HepG2 (cell line): ENCODE data around the gene CAPN3. TPM values are rescaled to one million over a fixed set of nuclear protein-coding genes. Genes with fewer than 3 reads are reported as not detected.

Source experiments
- ATAC-seq: fragments of 200-7000 bp; cut with Tn5 transposase; 3 replicates; pipeline ENCODE4 v1.9.1; 2020; ENCODE audit warnings: mild to moderate bottlenecking, moderate library complexity
- BruUV-seq: library from RNA; stranded (reverse); fragments of 400-500 nt; replicated peaks from 2 replicates; lab custom pipeline; 2021; lab: Mats Ljungman, UMichigan
- CTCF ChIA-PET: fragments of 300-600 bp; formaldehyde crosslinking; extraction: SDS; loops from one replicate; lab custom pipeline; 2021; ENCODE audit warnings: low total read pairs, inconsistent platforms, low intra/inter-chr PET ratio; lab: Yijun Ruan, JAX
- POLR2A ChIA-PET: fragments of 350-600 bp; sonication (Branson Sonifier 250); formaldehyde crosslinking; loops from one replicate; lab custom pipeline; 2020; ENCODE audit warnings: antibody characterized with exemption, inconsistent platforms; lab: Yijun Ruan, JAX
- DNase-seq: peaks from one replicate; pipeline ENCODE4 v3.0.0-alpha.2; 2015; ENCODE audit warnings: low spot score
- FAIRE-seq: peaks from 3 replicates; lab custom pipeline; 2011; peaks lifted over from hg19 to GRCh38; lab: Jason Lieb, UNC
- H2AFZ ChIP-seq: one replicate; pipeline ENCODE4 v1.6.1; 2011; ENCODE audit warnings: low read length, inconsistent platforms
- H3K27ac ChIP-seq: fragments of 300-600 bp; 3 replicates; pipeline ENCODE4 v1.8.0; 2011; ENCODE audit warnings: mixed run types, mild to moderate bottlenecking, mixed read lengths, low read length, inconsistent platforms; ENCODE audit not compliant: insufficient read depth; ENCODE audit errors: extremely low read length
- H3K27me3 ChIP-seq, 2 experiments: fragments of 200-600 bp in 1 of 2; 2 replicates in 1 of 2; 3 replicates in 1 of 2; pipeline versions ENCODE4 v1.6.0 to v1.8.0; 2011; ENCODE audit warnings: low read length in 2 of 2, mild to moderate bottlenecking in 2 of 2, moderate library complexity in 2 of 2, inconsistent platforms in 1 of 2; ENCODE audit not compliant: insufficient read depth in 2 of 2, control insufficient read depth in 1 of 2
- H3K36me3 ChIP-seq, 2 experiments: fragments of 200-600 bp in 1 of 2; replicated peaks in 1 of 2; 2 replicates in 1 of 2; 3 replicates in 1 of 2; pipeline versions ENCODE4 v1.5.1 to v1.8.0; 2011; ENCODE audit warnings: low read length in 2 of 2, inconsistent platforms in 1 of 2; ENCODE audit not compliant: insufficient read depth in 2 of 2, control insufficient read depth in 1 of 2
- H3K4me1 ChIP-seq: 2 replicates; pipeline ENCODE4 v1.5.1; 2012; ENCODE audit warnings: low read length, inconsistent platforms; ENCODE audit not compliant: insufficient read depth
- H3K4me2 ChIP-seq: 2 replicates; pipeline ENCODE4 v1.6.0; 2011; ENCODE audit warnings: low read depth, low read length, inconsistent platforms
- H3K4me3 ChIP-seq, 3 experiments: fragments of 200-600 bp in 1 of 3; sonication (generic), shearing (Covaris generic) in 1 of 3; replicated peaks in 1 of 3; 2 replicates each; pipeline ENCODE4 v1.5.1; 2011 to 2016; ENCODE audit warnings: low read length in 3 of 3, inconsistent platforms in 2 of 3, low read depth in 2 of 3, mild to moderate bottlenecking in 2 of 3, control low read depth in 1 of 3, mixed read lengths in 1 of 3; ENCODE audit not compliant: insufficient read depth in 1 of 3
- H3K79me2 ChIP-seq: one replicate; pipeline ENCODE4 v1.6.1; 2011; ENCODE audit warnings: low read length, inconsistent platforms; ENCODE audit not compliant: insufficient read depth
- H3K9ac ChIP-seq: 2 replicates; pipeline ENCODE4 v1.6.0; 2011; ENCODE audit warnings: mild to moderate bottlenecking, low read depth, low read length, inconsistent platforms; ENCODE audit not compliant: insufficient read depth
- H3K9me3 ChIP-seq: 2 replicates; pipeline ENCODE4 v1.5.1; 2012; ENCODE audit warnings: mild to moderate bottlenecking, low read length
- H4K20me1 ChIP-seq: 2 replicates; pipeline ENCODE4 v1.6.0; 2011; ENCODE audit warnings: inconsistent platforms, mild to moderate bottlenecking, low read length, moderate library complexity; ENCODE audit not compliant: insufficient read depth
- E2F5 ChIP-seq: sonication (generic); formaldehyde crosslinking; conservative IDR thresholded peaks from 2 replicates; pipeline ENCODE4 v1.4.0; 2020; ENCODE audit warnings: missing genetic modification reagents
- HNF1A ChIP-seq, 2 experiments: sonication (generic) in 1 of 2; formaldehyde crosslinking in 1 of 2; IDR thresholded peaks; 2 replicates each; pipeline versions ENCODE4 v1.4.0 to v1.6.1; 2016 to 2020; ENCODE audit warnings: borderline replicate concordance in 1 of 2, low read depth in 1 of 2, mild to moderate bottlenecking in 1 of 2, missing genetic modification reagents in 1 of 2
- IRF2 ChIP-seq: IDR thresholded peaks from 2 replicates; pipeline ENCODE4 v1.6.1; 2018; ENCODE audit warnings: missing genetic modification reagents, missing compliant biosample characterization
- KDM1A ChIP-seq: IDR thresholded peaks from 2 replicates; pipeline ENCODE4 v1.6.1; 2016; ENCODE audit warnings: missing compliant biosample characterization
- POLR2AphosphoS2 ChIP-seq: IDR thresholded peaks from 2 replicates; pipeline ENCODE4 v1.6.1; 2011; ENCODE audit warnings: low read depth, low read length, improper control_type of control experiment
- RCOR2 ChIP-seq: IDR thresholded peaks from 2 replicates; pipeline ENCODE4 v1.6.1; 2016; ENCODE audit warnings: missing biosample characterization, missing genetic modification reagents
- ZNF138 ChIP-seq: sonication (generic); formaldehyde crosslinking; IDR thresholded peaks from 2 replicates; pipeline ENCODE4 v1.5.0; 2020; ENCODE audit warnings: mild to moderate bottlenecking, low read depth, missing genetic modification reagents
- ZNF225 ChIP-seq: sonication (generic); formaldehyde crosslinking; IDR thresholded peaks from 2 replicates; pipeline ENCODE4 v1.4.0; 2020; ENCODE audit warnings: mild to moderate bottlenecking, missing genetic modification reagents
- ZNF335 ChIP-seq: sonication (generic); formaldehyde crosslinking; IDR thresholded peaks from 2 replicates; pipeline ENCODE4 v1.4.0; 2020; ENCODE audit warnings: missing genetic modification reagents
- ZNF432 ChIP-seq: sonication (generic); formaldehyde crosslinking; IDR thresholded peaks from 2 replicates; pipeline ENCODE4 v1.5.0; 2020; ENCODE audit warnings: missing genetic modification reagents, mild to moderate bottlenecking, borderline replicate concordance
- ZNF740 ChIP-seq: sonication (generic); formaldehyde crosslinking; IDR thresholded peaks from 2 replicates; pipeline ENCODE4 v1.4.0; 2020; ENCODE audit warnings: missing genetic modification reagents
- ZNF747 ChIP-seq: sonication (generic); formaldehyde crosslinking; IDR thresholded peaks from 2 replicates; pipeline ENCODE4 v1.8.1; 2023; ENCODE audit warnings: missing genetic modification reagents, mild to moderate bottlenecking, borderline replicate concordance
- WGBS: methylation state at CpG from one replicate; pipeline ENCODE4 v1.1.6; 2017; ENCODE audit warnings: low lambda C conversion rate; 5-methylcytosine and 5-hydroxymethylcytosine counted together
- in situ Hi-C: cut with HindIII; loops from 2 replicates; pipeline ENCODE4 v1.10.0; 2017; ENCODE audit warnings: low pct_unique_long_range_greater_than_20kb; ENCODE audit not compliant: extremely low pct_ligation_motif_present
- intact Hi-C: fragments of 100-400 bp; cut with micrococcal nuclease; formaldehyde crosslinking; loops from one replicate; pipeline ENCODE4 v1.10.0; 2022; ENCODE audit not compliant: unreplicated experiment
- polyA plus RNA-seq, 8 experiments: library from polyadenylated mRNA; depleted of rRNA in 3 of 8; stranded (reverse) in 7 of 8; unstranded in 1 of 8; fragments of >200 nt; fragmentation: Illumina TruSeq in 4 of 8; extraction: Trizol in 4 of 8; gene quantifications; 2 replicates each; pipeline versions ENCODE4 v1.2.1 to v1.2.3, GENCODE V29; 2011 to 2016; ENCODE audit warnings: low read depth in 4 of 8, missing spikeins in 1 of 8, mixed read lengths in 1 of 8; ENCODE audit not compliant: insufficient read depth in 1 of 8
- total RNA-seq, 5 experiments: library from RNA; depleted of rRNA; stranded (reverse); fragments of >200 nt; fragmentation: Illumina TruSeq; extraction: Trizol; gene quantifications; 2 replicates each; pipeline ENCODE4 v1.2.3, GENCODE V29; 2016; ENCODE audit warnings: low read depth in 1 of 5
- TF ChIP-seq, protein P1 (sequence below): sonication (generic); formaldehyde crosslinking; IDR thresholded peaks from 2 replicates; pipeline ENCODE4 v1.5.0; 2020; ENCODE audit warnings: mild to moderate bottlenecking, missing genetic modification reagents

Gene CAPN3
- total and polyA plus RNA-seq, 2 of the 13 experiments (the other 11 are each of a cell fraction or from before 2014, with no cell fraction given): 1.3 to 4.6 TPM

- intact Hi-C loops: loop anchor here (2.0 kb wide), 1 partner anchor 112 kb away; the partner anchor contains the start of genes GANC and TMEM87A
- no peak for ATAC-seq
- no peaks in the 10 kb centered on the region for H4K20me1 ChIP-seq
- H2AFZ ChIP-seq: no peak overlapping the region
- H3K9me3 ChIP-seq: no peaks in the 10 kb centered on the region
- no peak overlapping the region for H3K4me2 ChIP-seq
- WGBS: 78% methylated on average over 4 of the region's 4 CpGs
- no TSS peak for BruUV-seq
- in situ Hi-C loops: no loop called here
- no peak for FAIRE-seq
- ChIA-PET POLR2A (interaction anchor here (0.9 to 1.3 kb wide), 2 partner anchors 114 to 176 kb away, joined by 3 read pairs; partner anchors contain the start of gene VPS39), CTCF (no interaction called here)
- no peak overlapping the region for H3K4me3 ChIP-seq
- no peak overlapping the region for H3K27ac ChIP-seq
- H3K79me2 ChIP-seq: no peaks in the 10 kb centered on the region
- H3K9ac ChIP-seq: no peak overlapping the region
- no peak for TF ChIP-seq ZNF432
- no peak for TF ChIP-seq ZNF747
- TF ChIP-seq E2F5 (CRISPR knock-in tag): no peak
- TF ChIP-seq HNF1A (IDR thresholded peaks at IDR 0.05; ENCODE audit: low read depth): no peak
- TF ChIP-seq HNF1A (CRISPR knock-in tag; IDR thresholded peaks at IDR 0.05; ENCODE audit: borderline replicate concordance): no peak
- TF ChIP-seq IRF2 (CRISPR knock-in tag): no peak
- no peak for TF ChIP-seq ZNF138
- TF ChIP-seq ZNF225 (CRISPR knock-in tag): no peak
- no peak for TF ChIP-seq ZNF335 (CRISPR knock-in tag)
- no peak for TF ChIP-seq ZNF740 (CRISPR knock-in tag)
- TF ChIP-seq, protein P1, sequence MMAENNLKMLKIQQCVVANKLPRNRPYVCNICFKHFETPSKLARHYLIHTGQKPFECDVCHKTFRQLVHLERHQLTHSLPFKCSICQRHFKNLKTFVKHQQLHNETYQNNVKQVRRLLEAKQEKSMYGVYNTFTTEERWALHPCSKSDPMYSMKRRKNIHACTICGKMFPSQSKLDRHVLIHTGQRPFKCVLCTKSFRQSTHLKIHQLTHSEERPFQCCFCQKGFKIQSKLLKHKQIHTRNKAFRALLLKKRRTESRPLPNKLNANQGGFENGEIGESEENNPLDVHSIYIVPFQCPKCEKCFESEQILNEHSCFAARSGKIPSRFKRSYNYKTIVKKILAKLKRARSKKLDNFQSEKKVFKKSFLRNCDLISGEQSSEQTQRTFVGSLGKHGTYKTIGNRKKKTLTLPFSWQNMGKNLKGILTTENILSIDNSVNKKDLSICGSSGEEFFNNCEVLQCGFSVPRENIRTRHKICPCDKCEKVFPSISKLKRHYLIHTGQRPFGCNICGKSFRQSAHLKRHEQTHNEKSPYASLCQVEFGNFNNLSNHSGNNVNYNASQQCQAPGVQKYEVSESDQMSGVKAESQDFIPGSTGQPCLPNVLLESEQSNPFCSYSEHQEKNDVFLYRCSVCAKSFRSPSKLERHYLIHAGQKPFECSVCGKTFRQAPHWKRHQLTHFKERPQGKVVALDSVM: no peak
- TF ChIP-seq POLR2AphosphoS2: no peak
- TF ChIP-seq KDM1A (CRISPR knock-in tag): no peak
- no peak for TF ChIP-seq RCOR2
- H3K27me3 ChIP-seq: no peaks in the 10 kb centered on the region
- no peak for DNase-seq
- no peaks in the 10 kb centered on the region for H3K36me3 ChIP-seq
- peaks cover 16% of the 10 kb centered on the region for H3K4me1 ChIP-seq
These were observed 25.3 kb downstream of the CAPN3 start for GRCh38 chr15:42384597-42384996.
